Measurements from ENCODE around the gene UBE2J2. TPM values are rescaled to one million over a fixed set of nuclear protein-coding genes. Genes with fewer than 3 reads are reported as not detected.

UBE2J2 gene
- total and polyA plus RNA-seq, 2 experiments from 2014 or later: 49.7 to 63.5 TPM

DNA sequence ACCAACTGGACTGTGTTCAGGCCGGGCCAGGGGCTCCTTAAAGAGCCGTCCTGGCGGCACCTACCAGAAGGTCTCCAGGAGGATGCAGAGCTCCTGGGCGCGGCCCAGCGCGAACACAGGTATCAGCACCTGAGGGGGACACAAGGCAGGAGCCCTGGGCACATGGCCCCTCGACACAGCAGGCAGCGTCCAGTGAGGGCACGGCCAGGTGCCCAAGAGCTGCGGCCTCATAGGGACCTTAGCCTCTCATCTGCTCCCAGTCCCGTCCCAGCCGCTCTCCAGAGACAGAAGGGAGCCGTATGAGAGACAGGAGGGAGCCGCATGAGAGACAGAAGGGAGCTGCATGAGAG lies 40.6 kb upstream of the UBE2J2 start:
- no peaks in the 10 kb centered on the region for H4K20me1 ChIP-seq (ENCODE audit: insufficient read depth)
- no peak overlapping the region for H3K4me2 ChIP-seq (ENCODE audit: unreplicated experiment)
- H3F3A ChIP-seq (ENCODE audit: insufficient read depth): peaks cover 25% of the 10 kb centered on the region
- TF ChIP-seq EZH2phosphoT487 (IDR thresholded peaks at IDR 0.05; ENCODE audit: insufficient read depth, low read depth) (no peak), EZH2 (IDR thresholded peaks at IDR 0.05; ENCODE audit: insufficient read depth, poor library complexity, severe bottlenecking) (no peak)
- H3K4me3 ChIP-seq: no peak overlapping the region
- H3K9ac ChIP-seq: no peak overlapping the region
- H3K36me3 ChIP-seq (ENCODE audit: low read depth): peaks cover 16% of the 10 kb centered on the region; the same call in 1 of the 2 replicates
- H3K27ac ChIP-seq: no peak overlapping the region
- in situ Hi-C loops (cut with MboI): no loop called here
- H3K9me2 ChIP-seq (ENCODE audit: insufficient read depth): no peaks in the 10 kb centered on the region
- H2AFZ ChIP-seq: no peak overlapping the region
- H3K79me2 ChIP-seq (ENCODE audit: insufficient read depth): peaks cover 66% of the 10 kb centered on the region
- peaks cover 12% of the 10 kb centered on the region for H3K4me1 ChIP-seq (ENCODE audit: insufficient read depth)
- no peaks in the 10 kb centered on the region for H3K27me3 ChIP-seq (replicated peaks; ENCODE audit: insufficient read depth)
- DNase-seq: no peak
- no peaks in the 10 kb centered on the region for H3K9me3 ChIP-seq (ENCODE audit: low read depth)
- WGBS, 2 experiments (ENCODE audit: low coverage in 1 of 2, low lambda C conversion rate in 2 of 2, missing lambda C conversion rate in 2 of 2): 93 to 94% methylated on average over 10 to 12 of the region's 15 CpGs

DNA sequence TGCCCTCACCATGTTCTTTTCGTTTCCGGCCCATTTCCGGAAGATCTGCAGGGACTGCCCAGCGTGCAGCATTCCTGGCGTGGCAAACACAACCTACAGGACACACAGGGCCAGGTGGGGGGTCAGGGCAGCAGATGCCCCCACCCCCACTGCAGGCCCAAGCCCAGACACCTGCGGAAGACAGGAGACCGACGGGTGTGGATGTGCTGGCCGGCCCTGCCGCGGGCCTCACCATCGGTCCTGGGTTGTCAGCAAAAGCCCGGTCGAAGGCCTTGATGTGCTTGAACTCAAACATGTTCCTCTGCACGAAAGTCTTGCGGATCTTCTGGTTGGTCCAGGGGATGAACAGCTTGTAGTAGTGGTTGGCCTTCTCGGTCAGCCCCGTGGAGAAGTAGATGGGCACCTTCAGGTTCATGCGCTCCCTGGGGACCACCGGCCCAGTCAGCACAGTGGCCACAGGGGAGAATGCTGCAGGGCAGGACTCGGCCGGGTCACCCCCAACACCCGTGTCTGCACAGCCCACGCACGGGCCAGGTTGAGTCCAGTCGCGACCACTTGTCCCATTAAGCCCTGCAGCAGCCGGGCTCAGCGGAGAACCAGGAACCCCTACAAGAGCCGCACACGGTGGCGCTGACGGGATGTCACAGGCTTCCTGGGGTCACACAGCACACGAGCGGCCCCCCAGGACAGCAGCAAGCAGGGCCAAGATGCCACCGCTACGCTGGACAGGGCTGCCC lies 40.0 kb upstream of the UBE2J2 start:
- TF ChIP-seq EZH2phosphoT487 (IDR thresholded peaks at IDR 0.05; ENCODE audit: insufficient read depth, low read depth) (no peak), EZH2 (IDR thresholded peaks at IDR 0.05; ENCODE audit: insufficient read depth, poor library complexity, severe bottlenecking) (no peak)
- H3K36me3 ChIP-seq (ENCODE audit: low read depth): peaks cover 16% of the 10 kb centered on the region; the same call in 1 of the 2 replicates
- peaks cover 20% of the 10 kb centered on the region for H3F3A ChIP-seq (ENCODE audit: insufficient read depth)
- H3K79me2 ChIP-seq (ENCODE audit: insufficient read depth): peaks cover 64% of the 10 kb centered on the region
- no peaks in the 10 kb centered on the region for H3K27me3 ChIP-seq (replicated peaks; ENCODE audit: insufficient read depth)
- peaks cover 9% of the 10 kb centered on the region for H3K4me1 ChIP-seq (ENCODE audit: insufficient read depth)
- no peak overlapping the region for H3K4me2 ChIP-seq (ENCODE audit: unreplicated experiment)
- H3K27ac ChIP-seq: no peak overlapping the region
- 91 to 94% methylated on average over 28 to 37 of the region's 37 CpGs for WGBS, 2 experiments (ENCODE audit: low coverage in 1 of 2, low lambda C conversion rate in 2 of 2, missing lambda C conversion rate in 2 of 2)
- H3K4me3 ChIP-seq: no peak overlapping the region
- in situ Hi-C loops (cut with MboI): no loop called here
- no peak overlapping the region for H3K9ac ChIP-seq
- no peak for DNase-seq
- H2AFZ ChIP-seq: no peak overlapping the region
- H4K20me1 ChIP-seq (ENCODE audit: insufficient read depth): no peaks in the 10 kb centered on the region
- H3K9me3 ChIP-seq (ENCODE audit: low read depth): no peaks in the 10 kb centered on the region
- H3K9me2 ChIP-seq (ENCODE audit: insufficient read depth): no peaks in the 10 kb centered on the region

- Histone ChIP-seq H3K79me2 (ENCODE audit: insufficient read depth) (peaks cover 59% of the 10 kb centered on the region), H3K4me2 (ENCODE audit: unreplicated experiment) (no peak overlapping the region), H3F3A (ENCODE audit: insufficient read depth) (peaks cover 11% of the 10 kb centered on the region), H3K9me2 (ENCODE audit: insufficient read depth) (no peaks in the 10 kb centered on the region), H4K20me1 (ENCODE audit: insufficient read depth) (no peaks in the 10 kb centered on the region), H2AFZ (no peak overlapping the region), H3K4me1 (ENCODE audit: insufficient read depth) (peaks cover under 1% of the 10 kb centered on the region), H3K27me3 (replicated peaks; ENCODE audit: insufficient read depth) (no peaks in the 10 kb centered on the region), H3K27ac (no peak overlapping the region), H3K9me3 (ENCODE audit: low read depth) (no peaks in the 10 kb centered on the region), H3K36me3 (ENCODE audit: low read depth) (peaks cover 16% of the 10 kb centered on the region; the same call in 1 of the 2 replicates), H3K4me3 (no peak overlapping the region), H3K9ac (no peak overlapping the region)
- TF ChIP-seq EZH2 (IDR thresholded peaks at IDR 0.05; ENCODE audit: insufficient read depth, poor library complexity, severe bottlenecking): no peak
- TF ChIP-seq EZH2phosphoT487 (IDR thresholded peaks at IDR 0.05; ENCODE audit: insufficient read depth, low read depth): no peak
- DNase-seq: no peak
- WGBS, 2 experiments (ENCODE audit: low coverage in 1 of 2, low lambda C conversion rate in 2 of 2, missing lambda C conversion rate in 2 of 2): 92 to 94% methylated on average over 39 to 49 of the region's 49 CpGs
- in situ Hi-C loops (cut with MboI): no loop called here
Observed at GRCh38 chr1:1312450-1313314, 39.0 kb upstream of the UBE2J2 start.

DNA sequence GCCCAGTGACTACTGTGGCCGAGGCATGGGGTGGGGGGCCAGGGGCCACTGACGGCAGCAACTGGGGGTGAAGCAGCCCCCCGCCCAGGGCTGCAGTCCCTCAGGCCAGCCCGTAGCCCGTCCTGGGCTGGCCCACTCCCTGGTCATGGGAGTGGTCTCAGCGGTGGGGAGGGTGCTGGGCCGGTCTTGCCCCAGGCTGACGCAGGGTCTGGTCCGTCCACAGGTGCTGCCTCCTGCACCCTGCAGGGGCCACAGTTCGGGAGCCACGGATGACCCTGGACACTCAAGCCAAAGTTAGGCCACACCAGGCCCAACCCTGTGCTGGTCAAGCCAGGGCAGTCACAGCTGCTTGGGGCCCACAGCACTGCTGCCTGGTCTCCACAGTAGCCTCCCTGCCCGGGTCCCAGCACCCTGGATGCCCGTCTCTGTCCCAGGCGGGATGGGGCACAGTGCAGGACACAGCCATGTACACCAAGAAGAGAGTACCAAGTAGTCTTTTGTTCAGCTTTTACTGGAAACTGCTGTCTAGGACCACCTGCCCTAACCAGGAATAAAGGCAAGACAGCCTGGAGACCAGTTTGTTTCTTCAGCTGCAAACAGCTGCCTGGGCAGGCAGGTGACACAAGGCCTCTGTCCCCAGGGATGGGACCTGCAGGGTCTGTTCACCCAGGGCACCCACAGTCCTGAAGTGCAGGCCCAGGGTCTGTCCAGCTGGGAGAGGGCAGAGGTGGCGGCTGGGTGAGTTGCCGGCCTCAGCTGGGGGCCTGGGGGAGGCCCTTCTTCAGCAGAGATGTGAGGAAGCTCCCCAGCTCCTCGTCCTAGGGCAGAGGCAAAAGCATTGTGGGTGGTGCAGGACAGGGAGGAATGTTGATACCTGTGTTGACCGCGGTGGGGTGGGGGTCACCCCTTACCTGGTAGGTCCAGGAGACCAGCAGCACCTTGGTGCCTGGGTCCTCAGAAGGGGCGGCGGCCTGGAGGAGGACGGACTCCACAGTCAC lies 37.8 kb upstream of the UBE2J2 start:
- no peak overlapping the region for H3K9ac ChIP-seq
- no peak for TF ChIP-seq EZH2 (IDR thresholded peaks at IDR 0.05; ENCODE audit: insufficient read depth, poor library complexity, severe bottlenecking)
- no peak for TF ChIP-seq EZH2phosphoT487 (IDR thresholded peaks at IDR 0.05; ENCODE audit: insufficient read depth, low read depth)
- H3K36me3 ChIP-seq (ENCODE audit: low read depth): peaks cover 16% of the 10 kb centered on the region; the same call in 1 of the 2 replicates
- H3K27ac ChIP-seq: no peak overlapping the region
- no peaks in the 10 kb centered on the region for H3F3A ChIP-seq (ENCODE audit: insufficient read depth)
- no peak overlapping the region for H3K4me3 ChIP-seq
- no peaks in the 10 kb centered on the region for H3K9me2 ChIP-seq (ENCODE audit: insufficient read depth)
- no peak for DNase-seq
- no peaks in the 10 kb centered on the region for H3K27me3 ChIP-seq (replicated peaks; ENCODE audit: insufficient read depth)
- no peaks in the 10 kb centered on the region for H3K9me3 ChIP-seq (ENCODE audit: low read depth)
- no peak overlapping the region for H3K4me2 ChIP-seq (ENCODE audit: unreplicated experiment)
- H3K79me2 ChIP-seq (ENCODE audit: insufficient read depth): peaks cover 56% of the 10 kb centered on the region
- in situ Hi-C loops (cut with MboI): no loop called here
- no peak overlapping the region for H2AFZ ChIP-seq
- no peaks in the 10 kb centered on the region for H4K20me1 ChIP-seq (ENCODE audit: insufficient read depth)
- H3K4me1 ChIP-seq (ENCODE audit: insufficient read depth): peaks cover 3% of the 10 kb centered on the region
- 90% methylated on average over 22 of the region's 22 CpGs for WGBS, 2 experiments (ENCODE audit: low coverage in 1 of 2, low lambda C conversion rate in 2 of 2, missing lambda C conversion rate in 2 of 2)
